OCI-LY1 (cell line): ENCODE measurements around the gene ATF2.

Experiments
- CTCF ChIP-seq: fragments of 200-600 bp; sonication (generic), shearing (Covaris generic); IDR thresholded peaks from 2 replicates; pipeline ENCODE4 v1.5.1; 2017; ENCODE audit warnings: mild to moderate bottlenecking, antibody characterized with exemption, low read length, moderate library complexity, mixed read lengths
- EZH2 ChIP-seq: fragments of 200-600 bp; sonication (generic), shearing (Covaris generic); IDR thresholded peaks from 2 replicates; pipeline ENCODE4 v1.8.0; 2017; ENCODE audit warnings: borderline replicate concordance, mixed run types, mild to moderate bottlenecking, antibody characterized with exemption, low read length, moderate library complexity, mixed read lengths

GRCh38 chr2:175170659-175171304, 2.8 kb upstream of the ATF2 start:
- TF ChIP-seq CTCF, result no peak
- TF ChIP-seq EZH2, result no peak
